ENCODE results near the gene TSPAN14. TPM values are rescaled to one million over a fixed set of nuclear protein-coding genes. Genes with fewer than 3 reads are reported as not detected.

Gene TSPAN14
- total RNA-seq, 4 donors from 2014 or later: 56.1 to 105 (median 83.1) TPM

DNA sequence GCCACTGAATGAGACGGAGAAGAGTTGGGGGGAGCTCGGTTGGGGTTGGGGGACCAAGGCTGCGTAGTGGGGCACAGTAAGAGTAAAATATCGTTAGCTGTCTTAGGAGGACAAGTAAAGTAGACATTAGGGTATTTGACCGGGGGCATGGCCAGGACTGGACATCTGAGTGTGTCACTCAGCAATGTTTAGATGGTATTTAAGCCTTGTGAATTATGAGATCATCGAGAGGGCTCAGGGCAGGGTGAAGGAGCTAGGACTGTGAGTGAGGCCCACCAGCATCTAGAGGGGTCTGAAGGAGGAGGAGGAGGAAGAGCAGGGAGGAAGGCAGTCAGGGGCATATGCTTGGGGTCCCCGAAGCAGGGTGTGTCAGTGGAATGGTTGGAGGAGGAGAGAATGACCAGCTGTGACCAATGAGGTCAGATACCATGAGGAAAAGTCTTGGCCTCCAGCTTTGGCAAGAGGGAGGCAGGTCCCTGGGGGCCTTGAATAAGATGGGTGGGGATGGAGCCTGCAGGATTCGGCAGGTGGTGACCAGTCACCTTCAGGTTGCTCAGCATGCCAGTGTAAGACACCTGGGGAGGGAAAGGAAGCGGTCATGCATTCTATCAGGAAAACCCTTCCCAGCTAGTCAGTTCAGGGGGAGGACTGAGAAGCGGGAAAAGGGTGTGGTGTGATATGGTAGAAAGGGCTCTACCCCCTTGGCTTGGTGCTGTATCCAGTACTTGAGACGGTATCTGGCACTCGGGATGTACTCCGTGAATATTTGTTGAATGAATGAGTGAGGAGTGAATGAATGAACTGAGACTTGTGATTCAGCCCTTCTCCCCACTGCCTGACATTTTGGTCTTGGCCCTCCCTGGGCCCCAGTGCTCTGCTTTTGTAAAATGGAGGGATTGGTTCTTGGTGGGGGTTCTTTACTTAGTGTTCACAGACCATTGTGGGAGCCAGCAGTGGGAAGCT lies 48.8 kb downstream of the TSPAN14 start:
- TF ChIP-seq, protein P1, sequence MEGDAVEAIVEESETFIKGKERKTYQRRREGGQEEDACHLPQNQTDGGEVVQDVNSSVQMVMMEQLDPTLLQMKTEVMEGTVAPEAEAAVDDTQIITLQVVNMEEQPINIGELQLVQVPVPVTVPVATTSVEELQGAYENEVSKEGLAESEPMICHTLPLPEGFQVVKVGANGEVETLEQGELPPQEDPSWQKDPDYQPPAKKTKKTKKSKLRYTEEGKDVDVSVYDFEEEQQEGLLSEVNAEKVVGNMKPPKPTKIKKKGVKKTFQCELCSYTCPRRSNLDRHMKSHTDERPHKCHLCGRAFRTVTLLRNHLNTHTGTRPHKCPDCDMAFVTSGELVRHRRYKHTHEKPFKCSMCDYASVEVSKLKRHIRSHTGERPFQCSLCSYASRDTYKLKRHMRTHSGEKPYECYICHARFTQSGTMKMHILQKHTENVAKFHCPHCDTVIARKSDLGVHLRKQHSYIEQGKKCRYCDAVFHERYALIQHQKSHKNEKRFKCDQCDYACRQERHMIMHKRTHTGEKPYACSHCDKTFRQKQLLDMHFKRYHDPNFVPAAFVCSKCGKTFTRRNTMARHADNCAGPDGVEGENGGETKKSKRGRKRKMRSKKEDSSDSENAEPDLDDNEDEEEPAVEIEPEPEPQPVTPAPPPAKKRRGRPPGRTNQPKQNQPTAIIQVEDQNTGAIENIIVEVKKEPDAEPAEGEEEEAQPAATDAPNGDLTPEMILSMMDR (IDR thresholded peaks at IDR 0.05; ENCODE audit: low read depth): no peak

GRCh38 chr10:80503584-80504157 lies 49.6 kb downstream of the TSPAN14 start:
- TF ChIP-seq, protein P1 (IDR thresholded peaks at IDR 0.05; ENCODE audit: low read depth): no peak

GRCh38 chr10:80504158-80504811 lies 50.2 kb downstream of the TSPAN14 start:
- TF ChIP-seq, protein P1 (IDR thresholded peaks at IDR 0.05; ENCODE audit: low read depth): no peak

DNA sequence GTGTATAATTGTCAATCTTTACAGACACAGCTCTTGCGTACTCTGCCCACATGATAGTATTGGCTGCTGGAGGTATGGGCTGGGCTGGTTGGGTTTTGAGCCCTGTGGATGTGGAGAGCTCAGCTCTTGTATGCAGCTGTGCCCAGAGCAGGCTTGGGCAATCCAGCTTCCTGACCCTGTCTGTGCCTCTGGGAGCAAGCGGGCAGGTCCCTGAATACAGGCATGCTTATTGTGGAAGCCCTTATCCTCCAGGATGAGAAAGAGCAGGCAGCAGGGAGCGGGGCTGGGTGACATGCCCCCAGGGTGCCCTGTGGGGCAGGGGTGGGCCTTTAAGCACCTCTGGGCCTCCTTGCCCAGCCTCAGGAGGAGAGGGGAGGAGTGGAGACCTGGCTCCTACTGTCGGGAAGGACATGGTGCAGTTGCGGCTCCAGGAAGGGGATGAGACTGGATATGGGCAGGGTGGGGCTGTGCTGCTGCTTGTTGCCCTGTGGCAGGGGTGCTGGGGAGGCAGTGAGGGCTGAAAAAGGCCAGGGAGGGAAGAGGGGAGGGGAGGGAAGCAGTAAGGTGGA lies 50.9 kb downstream of the TSPAN14 start:
- TF ChIP-seq, protein P1 (IDR thresholded peaks at IDR 0.05; ENCODE audit: low read depth): no peak

DNA sequence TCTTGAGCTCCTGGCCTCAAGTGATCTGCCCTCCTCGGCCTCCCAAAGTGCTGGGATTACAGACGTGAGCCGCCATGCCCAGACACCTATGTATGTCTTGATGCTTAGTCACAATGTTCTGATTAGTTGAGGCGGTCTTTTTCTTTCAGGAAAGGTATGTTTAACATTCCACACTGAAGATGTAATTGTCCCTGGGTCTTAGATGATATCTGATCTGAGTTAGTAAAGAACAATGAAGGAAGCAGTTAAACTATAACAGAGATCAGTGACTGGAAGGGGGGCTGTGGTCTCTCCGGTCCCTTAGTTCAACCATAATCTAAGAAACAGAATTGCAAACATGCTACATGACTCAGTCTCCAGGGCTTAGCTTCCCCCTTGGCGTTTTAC lies 52.1 kb downstream of the TSPAN14 start:
- TF ChIP-seq, protein P1 (IDR thresholded peaks at IDR 0.05; ENCODE audit: low read depth): no peak

DNA sequence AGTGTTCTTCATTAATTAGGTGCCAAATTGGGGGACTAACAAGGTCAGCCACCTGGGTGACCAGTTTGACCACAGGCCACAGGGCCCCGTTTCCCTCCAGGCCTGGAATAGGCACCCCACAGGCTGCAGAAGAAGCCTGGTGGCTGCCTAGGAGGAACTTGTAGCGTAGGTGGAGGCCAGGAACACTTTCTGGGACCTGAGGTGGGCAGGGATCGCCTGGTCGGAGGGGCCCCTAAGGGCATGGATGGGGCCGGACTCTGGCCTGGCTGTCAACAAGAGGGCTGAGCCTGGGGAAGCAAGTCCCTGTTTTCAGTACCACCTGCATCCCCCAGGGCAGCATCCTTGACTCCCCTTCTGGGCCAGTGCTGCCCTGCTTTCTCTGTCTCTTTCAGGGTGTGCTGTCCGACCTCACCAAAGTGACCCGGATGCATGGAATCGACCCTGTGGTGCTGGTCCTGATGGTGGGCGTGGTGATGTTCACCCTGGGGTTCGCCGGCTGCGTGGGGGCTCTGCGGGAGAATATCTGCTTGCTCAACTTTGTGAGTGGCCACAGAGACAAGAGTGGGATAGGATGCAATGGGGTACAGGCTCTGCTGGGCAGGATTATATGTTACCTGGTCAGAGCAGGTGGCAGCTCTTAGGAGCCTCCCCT lies 52.9 kb downstream of the TSPAN14 start:
- TF ChIP-seq, protein P1 (IDR thresholded peaks at IDR 0.05; ENCODE audit: low read depth): no peak

Data from subcutaneous adipose tissue (tissue), 4 donors.